PC-9 (cell line): Measurements from ENCODE around the gene PIK3R1. TPM values are rescaled to one million over a fixed set of nuclear protein-coding genes. Genes with fewer than 3 reads are reported as not detected.

Experiments used
- BruUV-seq: library from RNA; stranded (reverse); fragments of 400-500 nt; replicated peaks from 2 replicates; lab custom pipeline; 2021; lab: Mats Ljungman, UMichigan
- CTCF ChIA-PET: fragments of 300-600 bp; sonication (Branson Sonifier 250); formaldehyde crosslinking; loops from one replicate; lab custom pipeline; 2022; ENCODE audit warnings: antibody characterized with exemption; lab: Charles Lee
- POLR2A ChIA-PET: fragments of 300-600 bp; sonication (Branson Sonifier 250); formaldehyde crosslinking; loops from one replicate; lab custom pipeline; 2022; ENCODE audit warnings: antibody characterized with exemption; ENCODE audit not compliant: unreplicated experiment; lab: Charles Lee
- DNase-seq, 2 experiments: peaks; one replicate each; pipeline versions ENCODE4 v3.0.0 to v3.0.0-alpha.2; 2015 to 2022; ENCODE audit warnings: mixed read lengths in 1 of 2
- H2AFZ ChIP-seq: fragments of 200-600 bp; sonication (generic); 2 replicates; pipeline ENCODE4 v1.8.1; 2017; ENCODE audit warnings: antibody characterized with exemption
- H3F3A ChIP-seq: fragments of 200-600 bp; sonication (generic); 2 replicates; pipeline ENCODE4 v1.8.1; 2017; ENCODE audit warnings: antibody characterized with exemption, mild to moderate bottlenecking, low read depth; ENCODE audit not compliant: insufficient read depth
- H3K27ac ChIP-seq: fragments of 200-600 bp; sonication (generic); 2 replicates; pipeline ENCODE4 v1.6.1; 2016; ENCODE audit warnings: mixed run types
- H3K27me3 ChIP-seq: fragments of 200-600 bp; sonication (generic); 2 replicates; pipeline ENCODE4 v1.6.1; 2016; ENCODE audit warnings: low read depth, mixed run types; ENCODE audit not compliant: insufficient read depth
- H3K36me3 ChIP-seq: fragments of 200-600 bp; sonication (generic); 2 replicates; pipeline ENCODE4 v1.6.1; 2016; ENCODE audit warnings: low read depth, mixed run types
- H3K4me1 ChIP-seq: fragments of 200-600 bp; sonication (generic); replicated peaks from 2 replicates; pipeline ENCODE4 v1.6.1; 2016; ENCODE audit warnings: mixed run types; ENCODE audit not compliant: insufficient read depth
- H3K4me2 ChIP-seq: fragments of 200-600 bp; sonication (generic); 2 replicates; pipeline ENCODE4 v1.6.1; 2017; ENCODE audit warnings: mixed run types
- H3K4me3 ChIP-seq: fragments of 200-600 bp; sonication (generic); 2 replicates; pipeline ENCODE4 v1.6.1; 2016; ENCODE audit warnings: mixed run types
- H3K79me2 ChIP-seq: fragments of 200-600 bp; sonication (generic); 2 replicates; pipeline ENCODE4 v1.6.1; 2017; ENCODE audit warnings: low read depth, mixed run types
- H3K9me2 ChIP-seq: fragments of 200-600 bp; sonication (generic); 2 replicates; pipeline ENCODE4 v1.8.1; 2017; ENCODE audit warnings: mild to moderate bottlenecking; ENCODE audit not compliant: insufficient read depth
- H3K9me3 ChIP-seq: fragments of 200-600 bp; sonication (generic); 2 replicates; pipeline ENCODE4 v1.8.1; 2016; ENCODE audit warnings: low read depth; ENCODE audit not compliant: insufficient read depth
- H4K20me1 ChIP-seq: fragments of 200-600 bp; sonication (generic); 2 replicates; pipeline ENCODE4 v1.8.1; 2017; ENCODE audit not compliant: insufficient read depth
- CTCF ChIP-seq: fragments of 200-600 bp; sonication (generic); conservative IDR thresholded peaks from 2 replicates; pipeline ENCODE4 v1.6.1; 2017; ENCODE audit warnings: mixed run types, antibody characterized with exemption, mild to moderate bottlenecking, moderate library complexity
- EZH2 ChIP-seq: fragments of 200-600 bp; sonication (generic); IDR thresholded peaks from 2 replicates; pipeline ENCODE4 v1.8.0; 2017; ENCODE audit warnings: antibody characterized with exemption, low read depth
- intact Hi-C: fragments of 100-400 bp; cut with micrococcal nuclease; formaldehyde crosslinking; loops from one replicate; pipeline ENCODE4 v1.10.0; 2022; ENCODE audit not compliant: unreplicated experiment
- total RNA-seq: library from RNA; stranded (reverse); gene quantifications from 2 replicates; pipeline ENCODE4 v1.2.3, GENCODE V29; 2021

PIK3R1 gene
- total RNA-seq, 1 experiment from 2014 or later, result 15.9 TPM

GRCh38 chr5:68227532-68228160, 12.1 kb downstream of the PIK3R1 start:
- Histone ChIP-seq H3K36me3 (no peaks in the 10 kb centered on the region), H3K4me2 (no peak overlapping the region), H3K4me3 (no peak overlapping the region), H3K9me2 (no peaks in the 10 kb centered on the region), H3K79me2 (no peaks in the 10 kb centered on the region), H3K27ac (no peak overlapping the region), H4K20me1 (no peaks in the 10 kb centered on the region), H3K9me3 (no peaks in the 10 kb centered on the region), H3K27me3 (no peaks in the 10 kb centered on the region), H2AFZ (no peak overlapping the region), H3K4me1 (peaks cover 10% of the 10 kb centered on the region), H3F3A (no peaks in the 10 kb centered on the region)
- no peak for DNase-seq
- POLR2A ChIA-PET, result no interaction called here
- intact Hi-C loops, result no loop called here
- CTCF ChIA-PET, result no interaction called here
- BruUV-seq, result no TSS peak
- no peak for TF ChIP-seq EZH2
- TF ChIP-seq CTCF, result no peak

GRCh38 chr5:68229416-68229815, 13.9 kb downstream of the PIK3R1 start:
- H3K27me3 ChIP-seq, result no peaks in the 10 kb centered on the region
- POLR2A ChIA-PET, result interaction anchor here (0.6 kb wide), 1 partner anchor 502 kb away, joined by 3 read pairs; no protein-coding TSS in a partner anchor
- H3K4me2 ChIP-seq, result no peak overlapping the region
- no peaks in the 10 kb centered on the region for H4K20me1 ChIP-seq
- no peaks in the 10 kb centered on the region for H3K36me3 ChIP-seq
- no peak for TF ChIP-seq EZH2
- no peak for TF ChIP-seq CTCF
- no peak overlapping the region for H3K4me3 ChIP-seq
- BruUV-seq, result no TSS peak
- peaks cover 10% of the 10 kb centered on the region for H3K4me1 ChIP-seq
- no peak overlapping the region for H2AFZ ChIP-seq
- H3K27ac ChIP-seq, result no peak overlapping the region
- intact Hi-C loops, result no loop called here
- H3K9me3 ChIP-seq, result no peaks in the 10 kb centered on the region
- no peaks in the 10 kb centered on the region for H3F3A ChIP-seq
- no peak for DNase-seq
- CTCF ChIA-PET, result no interaction called here
- no peaks in the 10 kb centered on the region for H3K9me2 ChIP-seq
- no peaks in the 10 kb centered on the region for H3K79me2 ChIP-seq

GRCh38 chr5:68230285-68230684, 14.7 kb downstream of the PIK3R1 start:
- no peaks in the 10 kb centered on the region for H3K9me2 ChIP-seq
- H3K36me3 ChIP-seq, result no peaks in the 10 kb centered on the region
- no peaks in the 10 kb centered on the region for H3K79me2 ChIP-seq
- H4K20me1 ChIP-seq, result no peaks in the 10 kb centered on the region
- intact Hi-C loops, result no loop called here
- ChIA-PET CTCF (interaction anchor here (0.6 kb wide), 1 partner anchor 495 kb away, joined by 3 read pairs; no protein-coding TSS in a partner anchor), POLR2A (no interaction called here)
- no peaks in the 10 kb centered on the region for H3K27me3 ChIP-seq
- no peak overlapping the region for H3K27ac ChIP-seq
- H3K4me3 ChIP-seq, result no peak overlapping the region
- H3K9me3 ChIP-seq, result no peaks in the 10 kb centered on the region
- H3K4me1 ChIP-seq, result peaks cover 4% of the 10 kb centered on the region
- H2AFZ ChIP-seq, result no peak overlapping the region
- H3F3A ChIP-seq, result no peaks in the 10 kb centered on the region
- TF ChIP-seq EZH2, result no peak
- no peak for TF ChIP-seq CTCF
- no peak for DNase-seq
- H3K4me2 ChIP-seq, result no peak overlapping the region
- BruUV-seq, result no TSS peak
